H1 (cell line): ENCODE measurements around the gene SH3PXD2A. TPM values are rescaled to one million over a fixed set of nuclear protein-coding genes. Genes with fewer than 3 reads are reported as not detected.
A peak's percentile ranks its signal among the peaks of the same experiment; 100 is the strongest.

Experiments used
- CTCF ChIA-PET: fragments of 300-600 bp; sonication (Branson Sonifier 250); formaldehyde crosslinking; loops from one replicate; lab custom pipeline; 2021; ENCODE audit not compliant: partially characterized antibody; lab: Charles Lee
- POLR2A ChIA-PET: fragments of 300-600 bp; sonication (Branson Sonifier 250); formaldehyde crosslinking; loops from one replicate; lab custom pipeline; 2021; ENCODE audit warnings: inconsistent platforms; ENCODE audit not compliant: partially characterized antibody; lab: Charles Lee
- DNase-seq, 2 experiments: peaks; one replicate each; pipeline versions ENCODE4 v3.0.0 to v3.0.0-alpha.2; 2010 to 2022; ENCODE audit warnings: low spot score in 2 of 2, low read depth in 1 of 2, mixed read lengths in 1 of 2
- FAIRE-seq: peaks from 2 replicates; lab custom pipeline; 2011; peaks lifted over from hg19 to GRCh38; lab: Jason Lieb, UNC
- H2AFZ ChIP-seq: 2 replicates; pipeline ENCODE4 v1.8.1; 2012; ENCODE audit warnings: low read length, inconsistent platforms
- H2AK5ac ChIP-seq: 2 replicates; pipeline ENCODE4 v1.6.1; 2013; ENCODE audit warnings: low read depth, low read length
- H2BK120ac ChIP-seq: replicated peaks from 2 replicates; pipeline ENCODE3; 2013; ENCODE audit warnings: low read depth, low read length, inconsistent platforms
- H2BK12ac ChIP-seq: 2 replicates; pipeline ENCODE4 v1.6.1; 2013; ENCODE audit warnings: low read depth, low read length
- H2BK15ac ChIP-seq: 2 replicates; pipeline ENCODE4 v1.6.1; 2013; ENCODE audit warnings: low read length
- H2BK20ac ChIP-seq: 2 replicates; pipeline ENCODE4 v1.6.1; 2013; ENCODE audit warnings: low read length
- H2BK5ac ChIP-seq: 2 replicates; pipeline ENCODE4 v1.6.1; 2013; ENCODE audit warnings: low read depth, low read length
- H3K14ac ChIP-seq: 2 replicates; pipeline ENCODE4 v1.6.1; 2013; ENCODE audit warnings: inconsistent platforms; ENCODE audit not compliant: insufficient read length
- H3K18ac ChIP-seq: 2 replicates; pipeline ENCODE4 v1.6.1; 2013; ENCODE audit warnings: low read length; ENCODE audit errors: extremely low read depth
- H3K23ac ChIP-seq: 2 replicates; pipeline ENCODE4 v1.6.1; 2013; ENCODE audit warnings: inconsistent platforms; ENCODE audit not compliant: insufficient read length
- H3K23me2 ChIP-seq: 2 replicates; pipeline ENCODE4 v1.6.1; 2013; ENCODE audit warnings: low read depth, low read length
- H3K27ac ChIP-seq: 2 replicates; pipeline ENCODE4 v1.6.1; 2011; ENCODE audit warnings: low read depth, low read length, inconsistent platforms
- H3K27me3 ChIP-seq, 4 experiments: replicated peaks in 1 of 4; 1 replicate in 1 of 4; 2 replicates in 3 of 4; pipeline versions ENCODE4 v1.6.1 to v1.8.1; 2011 to 2013; ENCODE audit warnings: low read length in 3 of 4, mild to moderate bottlenecking in 3 of 4, inconsistent platforms in 2 of 4, mixed read lengths in 2 of 4, moderate library complexity in 1 of 4; ENCODE audit not compliant: control insufficient read depth in 3 of 4, insufficient read depth in 3 of 4; ENCODE audit errors: extremely low read depth in 1 of 4
- H3K36me3 ChIP-seq, 4 experiments: 2 replicates each; pipeline versions ENCODE4 v1.6.1 to v1.8.1; 2011 to 2013; ENCODE audit warnings: mild to moderate bottlenecking in 4 of 4, low read length in 3 of 4, moderate library complexity in 2 of 4, control low read depth in 1 of 4, inconsistent platforms in 1 of 4; ENCODE audit not compliant: insufficient read depth in 4 of 4, control insufficient read depth in 2 of 4
- H3K4ac ChIP-seq: replicated peaks from 2 replicates; pipeline ENCODE3; 2013; ENCODE audit warnings: low read length, low read depth, mixed read lengths, inconsistent platforms; ENCODE audit not compliant: insufficient read length
- H3K4me1 ChIP-seq, 4 experiments: replicated peaks in 1 of 4; 1 replicate in 1 of 4; 2 replicates in 3 of 4; pipeline versions ENCODE4 v1.6.1 to v1.8.1; 2011 to 2013; ENCODE audit warnings: low read length in 3 of 4, inconsistent platforms in 2 of 4, mixed read lengths in 1 of 4; ENCODE audit not compliant: insufficient read depth in 4 of 4, control insufficient read depth in 3 of 4
- H3K4me2 ChIP-seq, 2 experiments: 2 replicates each; pipeline versions ENCODE4 v1.6.1 to v1.8.1; 2011 to 2013; ENCODE audit warnings: low read depth in 2 of 2, low read length in 2 of 2, control low read depth in 1 of 2, inconsistent platforms in 1 of 2, mild to moderate bottlenecking in 1 of 2; ENCODE audit not compliant: insufficient read depth in 1 of 2
- H3K4me3 ChIP-seq, 4 experiments: fragments of 200-600, 300-600 bp in 1 of 4; sonication (generic), shearing (Covaris generic), sonication (Bioruptor Twin) in 1 of 4; 2 replicates each; pipeline versions ENCODE4 v1.5.1 to v1.8.1; 2011 to 2016; ENCODE audit warnings: low read length in 4 of 4, low read depth in 3 of 4, control low read depth in 2 of 4, inconsistent platforms in 2 of 4, mild to moderate bottlenecking in 2 of 4, mixed read lengths in 1 of 4, moderate library complexity in 1 of 4; ENCODE audit not compliant: insufficient read depth in 2 of 4; ENCODE audit errors: extremely low read depth in 1 of 4
- H3K56ac ChIP-seq: replicated peaks from 2 replicates; pipeline ENCODE3; 2013; ENCODE audit warnings: low read depth, mild to moderate bottlenecking, mixed read lengths, low read length, inconsistent platforms; ENCODE audit not compliant: insufficient read length
- H3K79me1 ChIP-seq: 2 replicates; pipeline ENCODE4 v1.6.1; 2013; ENCODE audit warnings: low read depth, low read length, control low read depth
- H3K79me2 ChIP-seq, 2 experiments: 2 replicates each; pipeline versions ENCODE4 v1.6.1 to v1.8.1; 2012 to 2013; ENCODE audit warnings: low read length in 2 of 2, mild to moderate bottlenecking in 2 of 2, inconsistent platforms in 1 of 2; ENCODE audit not compliant: insufficient read depth in 2 of 2, control insufficient read depth in 1 of 2
- H3K9ac ChIP-seq, 4 experiments: replicated peaks in 1 of 4; 1 replicate in 1 of 4; 2 replicates in 3 of 4; pipeline versions ENCODE4 v1.6.1 to v1.8.1; 2011 to 2013; ENCODE audit warnings: low read depth in 3 of 4, low read length in 3 of 4, control low read depth in 2 of 4, mild to moderate bottlenecking in 2 of 4, moderate library complexity in 2 of 4, inconsistent platforms in 1 of 4; ENCODE audit errors: extremely low read depth in 1 of 4
- H3K9me3 ChIP-seq, 2 experiments: 2 replicates each; pipeline versions ENCODE4 v1.6.1 to v1.8.1; 2012 to 2013; ENCODE audit warnings: mild to moderate bottlenecking in 2 of 2, moderate library complexity in 2 of 2, control low read depth in 1 of 2, inconsistent platforms in 1 of 2, low read depth in 1 of 2, low read length in 1 of 2, mixed read lengths in 1 of 2; ENCODE audit not compliant: insufficient read depth in 2 of 2
- H4K20me1 ChIP-seq, 2 experiments: replicated peaks in 1 of 2; 2 replicates each; pipeline versions ENCODE3 to v1.8.1; 2011 to 2013; ENCODE audit warnings: inconsistent platforms in 2 of 2, low read length in 2 of 2, mild to moderate bottlenecking in 1 of 2; ENCODE audit not compliant: insufficient read depth in 2 of 2, control insufficient read depth in 1 of 2
- H4K5ac ChIP-seq: 2 replicates; pipeline ENCODE4 v1.6.1; 2013; ENCODE audit warnings: low read length, low read depth, mixed read lengths, inconsistent platforms; ENCODE audit not compliant: insufficient read length
- H4K8ac ChIP-seq: 2 replicates; pipeline ENCODE4 v1.8.0; 2013; ENCODE audit warnings: mild to moderate bottlenecking, moderate library complexity, low read length, inconsistent platforms; ENCODE audit not compliant: insufficient read depth; ENCODE audit errors: extremely low read depth
- H4K91ac ChIP-seq: replicated peaks from 2 replicates; pipeline ENCODE3; 2013; ENCODE audit warnings: low read length, mixed read lengths, inconsistent platforms; ENCODE audit not compliant: insufficient read length
- BRCA1 ChIP-seq: IDR thresholded peaks from 2 replicates; pipeline ENCODE4 v1.6.1; 2012; ENCODE audit warnings: low read depth, low read length, improper control_type of control experiment
- CBX8 ChIP-seq: fragments of 300-800, 300-1000 bp; sonication (generic); IDR thresholded peaks from 2 replicates; pipeline ENCODE4 v1.7.1; 2016; ENCODE audit warnings: low read depth, low read length, borderline replicate concordance
- CHD1 ChIP-seq: IDR thresholded peaks from 2 replicates; pipeline ENCODE4 v1.6.1; 2012; ENCODE audit warnings: low read depth, low read length, improper control_type of control experiment
- GTF2F1 ChIP-seq: IDR thresholded peaks from 2 replicates; pipeline ENCODE4 v1.6.1; 2012; ENCODE audit warnings: low read depth, low read length, improper control_type of control experiment, borderline replicate concordance
- HDAC2 ChIP-seq, 2 experiments: fragments of 300-600 bp in 1 of 2; sonication (generic) in 1 of 2; IDR thresholded peaks; 2 replicates each; pipeline ENCODE4 v1.6.1; 2011 to 2012; ENCODE audit warnings: low read depth in 2 of 2, low read length in 2 of 2, mild to moderate bottlenecking in 2 of 2, moderate library complexity in 2 of 2, borderline replicate concordance in 1 of 2, inconsistent platforms in 1 of 2
- PHF8 ChIP-seq: fragments of 200-600 bp; sonication (generic); conservative IDR thresholded peaks from 2 replicates; pipeline ENCODE4 v1.7.1; 2012; ENCODE audit warnings: low read depth, mild to moderate bottlenecking, inconsistent platforms, low read length, moderate library complexity
- POLR2A ChIP-seq, 2 experiments: IDR thresholded peaks; 1 replicate in 1 of 2; 2 replicates in 1 of 2; pipeline ENCODE4 v1.6.1; 2011; ENCODE audit warnings: low read depth in 2 of 2, low read length in 2 of 2, mild to moderate bottlenecking in 2 of 2; ENCODE audit errors: control extremely low read depth in 1 of 2
- RAD21 ChIP-seq, 2 experiments: IDR thresholded peaks in 1 of 2; conservative IDR thresholded peaks in 1 of 2; 2 replicates each; pipeline ENCODE4 v1.6.1; 2011; ENCODE audit warnings: low read depth in 2 of 2, low read length in 2 of 2, improper control_type of control experiment in 1 of 2, inconsistent platforms in 1 of 2, mild to moderate bottlenecking in 1 of 2, moderate library complexity in 1 of 2
- SIX5 ChIP-seq: IDR thresholded peaks from 2 replicates; pipeline ENCODE4 v1.6.1; 2011; ENCODE audit warnings: mild to moderate bottlenecking, low read depth, low read length
- SP4 ChIP-seq: IDR thresholded peaks from 2 replicates; pipeline ENCODE4 v1.6.1; 2012; ENCODE audit warnings: low read length, inconsistent platforms
- TCF12 ChIP-seq: IDR thresholded peaks from 2 replicates; pipeline ENCODE4 v1.6.1; 2011; ENCODE audit warnings: low read depth, mild to moderate bottlenecking, low read length
- YY1 ChIP-seq: IDR thresholded peaks from 2 replicates; pipeline ENCODE4 v1.6.1; 2011; ENCODE audit warnings: low read depth, mild to moderate bottlenecking, low read length
- WGBS, 2 experiments: shearing (Covaris generic) in 1 of 2; methylation state at CpG; one replicate each; pipeline versions ENCODE4 v1.1.6 to v1.1.7; 2013 to 2015; ENCODE audit warnings: low lambda C conversion rate in 2 of 2, mixed read lengths in 2 of 2, inconsistent platforms in 1 of 2, low coverage in 1 of 2, missing lambda C conversion rate in 1 of 2; ENCODE audit not compliant: insufficient replicate concordance in 2 of 2, insufficient coverage in 1 of 2, insufficient read length in 1 of 2; ENCODE audit errors: extremely low coverage in 1 of 2, missing lambda C conversion rate in 1 of 2; 5-methylcytosine and 5-hydroxymethylcytosine counted together
- polyA plus RNA-seq, 7 experiments: library from polyadenylated mRNA; depleted of rRNA in 3 of 7; stranded (reverse) in 5 of 7; unstranded in 2 of 7; fragments of >200 nt in 5 of 7; fragments of 200-250 nt in 2 of 7; gene quantifications; 1 replicate in 5 of 7; 2 replicates in 1 of 7; 4 replicates in 1 of 7; pipeline versions ENCODE4 v1.2.1 to v1.2.3, GENCODE V29; 2011 to 2013; ENCODE audit warnings: missing spikeins in 2 of 7, mixed read lengths in 2 of 7
- total RNA-seq: library from RNA; stranded (reverse); fragmentation: NEBNext Ultra II Directional; extraction: Animal tissue kit (Norgen Biotek cat#: 25700); gene quantifications from 2 replicates; pipeline ENCODE4 v1.2.1, GENCODE V29; 2021
- TF ChIP-seq, protein P1 (sequence below): IDR thresholded peaks from 2 replicates; pipeline ENCODE4 v1.6.1; 2011; ENCODE audit warnings: low read length, improper control_type of control experiment

Gene SH3PXD2A
- total and polyA plus RNA-seq, 2 of the 8 experiments (the other 6 are each of a cell fraction or from before 2014, with no cell fraction given), result 5.4 to 16.3 TPM

DNA sequence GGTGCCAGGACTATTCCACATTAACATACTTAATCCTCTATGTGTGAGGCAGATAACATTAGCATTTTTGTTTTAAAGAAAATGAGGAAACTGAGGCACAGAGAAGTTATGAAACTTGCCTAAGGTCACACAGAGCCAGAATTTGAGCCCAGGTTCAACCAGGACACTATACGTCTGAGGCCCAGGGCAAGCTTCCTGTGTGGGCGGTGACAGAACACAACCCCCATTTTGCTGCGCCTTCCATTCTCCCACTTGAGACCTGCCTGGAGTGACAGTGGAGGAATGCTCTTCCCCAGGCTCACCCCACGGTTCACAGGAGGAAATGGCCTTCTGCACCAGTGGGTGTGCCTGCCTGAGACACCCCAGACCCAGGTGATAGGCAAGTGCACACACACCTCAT lies 164.1 kb downstream of the SH3PXD2A start:
- no peak overlapping the region for H2BK20ac ChIP-seq
- peaks cover 0 to 8% (median 2%) of the 10 kb centered on the region in 4 experiments; a peak in 5 of 7 replicates for H3K4me1 ChIP-seq
- no peak overlapping the region for H3K14ac ChIP-seq
- peaks cover 17% of the 10 kb centered on the region; the same call in 1 of the 2 replicates for H3K23me2 ChIP-seq
- H2BK12ac ChIP-seq, result 0 out of 2 replicates have a peak overlapping the region, but pooled peaks have one; percentile 84
- H4K5ac ChIP-seq, result no peak overlapping the region
- peaks cover 0 to 2% of the 10 kb centered on the region in 2 experiments for H4K20me1 ChIP-seq
- peak overlapping the region; percentile 65; the same call in 1 of the 2 replicates for H2AK5ac ChIP-seq
- FAIRE-seq (no peak), DNase-seq (no peak)
- no peaks in the 10 kb centered on the region for H3K79me2 ChIP-seq
- WGBS, 2 experiments, result 86% methylated on average over 4 of the region's 4 CpGs; no CpG with 5 or more reads in 1 of the 2 experiments
- H3K9ac ChIP-seq, result no peak overlapping the region
- H3K79me1 ChIP-seq, result no peaks in the 10 kb centered on the region
- H3K18ac ChIP-seq, result no peak overlapping the region
- no peak overlapping the region for H3K27ac ChIP-seq
- peaks cover 7 to 37% (median 34%) of the 10 kb centered on the region in 4 experiments for H3K27me3 ChIP-seq
- H2BK5ac ChIP-seq, result no peak overlapping the region
- H3K4me2 ChIP-seq, result peak overlapping the region; percentile 69 to 97; a peak in 2 of 4 replicates
- no peak overlapping the region for H4K91ac ChIP-seq
- no peak overlapping the region for H3K56ac ChIP-seq
- H3K4ac ChIP-seq, result no peak overlapping the region
- ChIA-PET POLR2A (interaction anchor here (0.7 kb wide), 1 partner anchor 54 kb away, joined by 3 read pairs; no protein-coding TSS in a partner anchor), CTCF (interaction anchor here (1.0 to 15.0 kb wide), 8 partner anchors 9 to 197 kb away, joined by 3 to 448 read pairs (median 10); no protein-coding TSS in a partner anchor)
- H2AFZ ChIP-seq, result no peak overlapping the region
- H4K8ac ChIP-seq, result no peak overlapping the region; the same call in 1 of the 2 replicates
- no peak overlapping the region for H2BK15ac ChIP-seq
- no peak overlapping the region for H3K23ac ChIP-seq
- no peaks in the 10 kb centered on the region for H3K36me3 ChIP-seq
- H3K9me3 ChIP-seq, result no peaks in the 10 kb centered on the region
- H3K4me3 ChIP-seq, result no peak overlapping the region
- H2BK120ac ChIP-seq, result no peak overlapping the region
- TF ChIP-seq SIX5 (no peak), RAD21 (IDR thresholded peaks at IDR 0.05 in 1 of 2, conservative IDR thresholded peaks at IDR 0.05 in 1 of 2; ENCODE audit: low read depth in 2 of 2, low read length in 2 of 2) (no peak), CHD1 (no peak), BRCA1 (no peak), GTF2F1 (no peak), PHF8 (no peak), CBX8 (no peak), HDAC2 (IDR thresholded peaks at IDR 0.05; ENCODE audit: borderline replicate concordance in 1 of 2, low read depth in 2 of 2, low read length in 2 of 2) (no peak), POLR2A (IDR thresholded peaks at IDR 0.05; ENCODE audit: control extremely low read depth in 1 of 2, low read depth in 2 of 2, low read length in 2 of 2) (no peak), TCF12 (no peak), YY1 (no peak), SP4 (no peak)
- TF ChIP-seq, protein P1, sequence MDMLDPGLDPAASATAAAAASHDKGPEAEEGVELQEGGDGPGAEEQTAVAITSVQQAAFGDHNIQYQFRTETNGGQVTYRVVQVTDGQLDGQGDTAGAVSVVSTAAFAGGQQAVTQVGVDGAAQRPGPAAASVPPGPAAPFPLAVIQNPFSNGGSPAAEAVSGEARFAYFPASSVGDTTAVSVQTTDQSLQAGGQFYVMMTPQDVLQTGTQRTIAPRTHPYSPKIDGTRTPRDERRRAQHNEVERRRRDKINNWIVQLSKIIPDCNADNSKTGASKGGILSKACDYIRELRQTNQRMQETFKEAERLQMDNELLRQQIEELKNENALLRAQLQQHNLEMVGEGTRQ, result no peak
